ENCODE data around the gene ST6GAL1. TPM values are rescaled to one million over a fixed set of nuclear protein-coding genes. Genes with fewer than 3 reads are reported as not detected.

ST6GAL1 gene
- total and polyA plus RNA-seq, 2 of the 8 experiments (the other 6 are each of a cell fraction or from before 2014, with no cell fraction given), result 62.8 to 80.9 TPM

DNA sequence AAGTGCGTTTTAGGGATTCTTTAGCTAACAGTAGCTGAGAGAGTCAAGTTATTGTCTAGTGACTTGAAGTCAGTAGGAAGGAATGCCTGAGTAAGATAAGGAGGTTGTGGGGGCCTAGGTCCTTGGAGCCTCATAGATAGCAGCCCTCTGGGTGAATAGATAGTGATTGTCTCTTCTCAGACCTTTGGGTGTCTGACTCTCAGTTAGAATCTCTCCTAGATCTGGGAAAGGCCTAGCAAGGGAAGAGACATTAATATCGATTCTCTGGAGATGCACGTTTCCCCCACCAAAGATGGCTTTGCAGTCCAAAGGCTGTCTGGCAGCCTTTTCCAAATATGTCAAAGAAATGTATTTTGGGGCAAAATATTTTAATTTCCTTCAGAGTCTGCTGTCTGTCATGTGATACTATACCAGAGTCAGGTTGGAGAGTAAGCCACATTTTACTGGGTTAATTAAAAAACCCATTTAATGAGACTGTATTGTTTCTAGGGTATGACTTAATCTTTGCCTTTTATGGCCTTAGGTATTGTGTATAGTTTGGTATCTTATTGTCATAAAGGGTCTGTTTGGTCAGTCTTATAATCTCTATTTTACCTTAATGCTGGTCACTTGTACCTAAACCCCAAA lies 92.2 kb downstream of the ST6GAL1 start:
- CTCF ChIA-PET (ENCODE audit: partially characterized antibody), result interaction anchor here (0.9 to 1.3 kb wide), 2 partner anchors 27 to 173 kb away, joined by 3 to 6 read pairs; no protein-coding TSS in a partner anchor
- no peak overlapping the region for H3K18ac ChIP-seq (ENCODE audit: extremely low read depth, low read length)
- peak in 1 of 2 experiments; percentile 23 for DNase-seq (ENCODE audit: low read depth in 1 of 2, low spot score in 2 of 2)
- H3K14ac ChIP-seq (ENCODE audit: insufficient read length), result no peak overlapping the region
- H3K79me1 ChIP-seq (ENCODE audit: low read depth, low read length), result peaks cover 3% of the 10 kb centered on the region
- H2AFZ ChIP-seq (ENCODE audit: low read length), result no peak overlapping the region
- POLR2A ChIA-PET (ENCODE audit: partially characterized antibody), result no interaction called here
- H3K36me3 ChIP-seq (ENCODE audit: control insufficient read depth in 2 of 4, insufficient read depth in 4 of 4, low read length in 3 of 4), result peaks cover 0 to 4% (median 0%) of the 10 kb centered on the region in 4 experiments; a peak in 1 of 8 replicates
- peaks cover 2% of the 10 kb centered on the region; the same call in 1 of the 2 replicates for H3K23me2 ChIP-seq (ENCODE audit: low read depth, low read length)
- no peak overlapping the region for H3K4me2 ChIP-seq (ENCODE audit: insufficient read depth in 1 of 2, low read depth in 2 of 2, low read length in 2 of 2)
- no peak overlapping the region for H4K5ac ChIP-seq (ENCODE audit: insufficient read length, low read depth, low read length)
- H2BK5ac ChIP-seq (ENCODE audit: low read depth, low read length), result no peak overlapping the region
- peaks cover 0 to 30% of the 10 kb centered on the region in 2 experiments; a peak in 1 of 4 replicates for H3K79me2 ChIP-seq (ENCODE audit: control insufficient read depth in 1 of 2, insufficient read depth in 2 of 2, low read length in 2 of 2)
- peaks cover 2% of the 10 kb centered on the region in 2 experiments for H4K20me1 ChIP-seq (replicated peaks in 1 of 2; ENCODE audit: control insufficient read depth in 1 of 2, insufficient read depth in 2 of 2, low read length in 2 of 2)
- H3K23ac ChIP-seq (ENCODE audit: insufficient read length), result no peak overlapping the region
- no peak overlapping the region for H4K8ac ChIP-seq (ENCODE audit: extremely low read depth, insufficient read depth, low read length)
- H2AK5ac ChIP-seq (ENCODE audit: low read depth, low read length), result no peak overlapping the region
- no peaks in the 10 kb centered on the region for H3K9me3 ChIP-seq (ENCODE audit: insufficient read depth in 2 of 2, low read depth in 1 of 2, low read length in 1 of 2)
- no peak overlapping the region for H3K4me3 ChIP-seq (ENCODE audit: extremely low read depth in 1 of 4, insufficient read depth in 2 of 4, low read depth in 3 of 4, low read length in 4 of 4)
- H3K27ac ChIP-seq (ENCODE audit: low read depth, low read length), result no peak overlapping the region
- H3K4me1 ChIP-seq (replicated peaks in 1 of 4; ENCODE audit: control insufficient read depth in 3 of 4, insufficient read depth in 4 of 4, low read length in 3 of 4), result peaks cover 0 to 4% (median 1%) of the 10 kb centered on the region in 4 experiments; a peak in 2 of 7 replicates
- H4K91ac ChIP-seq (replicated peaks; ENCODE audit: insufficient read length, low read length), result no peak overlapping the region
- no peak overlapping the region for H3K56ac ChIP-seq (replicated peaks; ENCODE audit: insufficient read length, low read depth, low read length)
- no peaks in the 10 kb centered on the region for H3K27me3 ChIP-seq (replicated peaks in 1 of 4; ENCODE audit: control insufficient read depth in 3 of 4, extremely low read depth in 1 of 4, insufficient read depth in 3 of 4, low read length in 3 of 4)
- H2BK120ac ChIP-seq (replicated peaks; ENCODE audit: low read depth, low read length), result no peak overlapping the region
- H2BK12ac ChIP-seq (ENCODE audit: low read depth, low read length), result no peak overlapping the region
- no peak overlapping the region for H2BK20ac ChIP-seq (ENCODE audit: low read length)
- 100% methylated on average over 3 of the region's 3 CpGs; no CpG with 5 or more reads in 1 of the 2 experiments for WGBS, 2 experiments (ENCODE audit: extremely low coverage in 1 of 2, insufficient coverage in 1 of 2, insufficient read length in 1 of 2, insufficient replicate concordance in 2 of 2, low coverage in 1 of 2, low lambda C conversion rate in 2 of 2, missing lambda C conversion rate in 1 of 2)
- H2BK15ac ChIP-seq (ENCODE audit: low read length), result no peak overlapping the region
- no peak for FAIRE-seq
- H3K4ac ChIP-seq (replicated peaks; ENCODE audit: insufficient read length, low read depth, low read length), result no peak overlapping the region
- no peak overlapping the region for H3K9ac ChIP-seq (replicated peaks in 1 of 4; ENCODE audit: extremely low read depth in 1 of 4, low read depth in 3 of 4, low read length in 3 of 4)
- TF ChIP-seq SIN3A (conservative IDR thresholded peaks at IDR 0.05 in 1 of 2, IDR thresholded peaks at IDR 0.05 in 1 of 2; ENCODE audit: low read depth in 1 of 2, low read length in 2 of 2) (no peak), KDM4A (IDR thresholded peaks at IDR 0.05; ENCODE audit: low read depth, low read length, severe bottlenecking) (no peak), RBBP5 (IDR thresholded peaks at IDR 0.05; ENCODE audit: borderline replicate concordance, low read depth, low read length) (no peak), TAF7 (optimal IDR thresholded peaks at IDR 0.05; ENCODE audit: borderline replicate concordance, low read depth, low read length) (no peak), POU5F1 (IDR thresholded peaks at IDR 0.05; ENCODE audit: low read depth, low read length) (no peak), SUZ12 (IDR thresholded peaks at IDR 0.05; ENCODE audit: low read length) (no peak), RAD21 (IDR thresholded peaks at IDR 0.05 in 1 of 2, conservative IDR thresholded peaks at IDR 0.05 in 1 of 2; ENCODE audit: low read depth in 2 of 2, low read length in 2 of 2) (no peak), NANOG (IDR thresholded peaks at IDR 0.05; ENCODE audit: insufficient read depth, low read depth, low read length, poor library complexity, severe bottlenecking) (no peak), TBP (IDR thresholded peaks at IDR 0.05; ENCODE audit: low read depth, low read length) (no peak), ATF3 (IDR thresholded peaks at IDR 0.05; ENCODE audit: insufficient read depth, low read depth, low read length) (no peak), EZH2 (IDR thresholded peaks at IDR 0.05; ENCODE audit: low read depth, low read length, severe bottlenecking) (no peak)

Data from H1 (cell line).